Measurements from ENCODE around the gene KRT73. TPM values are rescaled to one million over a fixed set of nuclear protein-coding genes. Genes with fewer than 3 reads are reported as not detected.
A peak's percentile ranks its signal among the peaks of the same experiment; 100 is the strongest.

KRT73 gene
- polyA plus RNA-seq, 3 donors from 2014 or later, result 0.82 to 3.3 TPM; not detected in 1

- peaks cover 0 to 7% (median 4%) of the 10 kb centered on the region in 3 donors for H3K36me3 Mint-ChIP-seq
- DNase-seq, result no peak
- H3K27me3 Mint-ChIP-seq (ENCODE audit: low read depth in 3 of 3), result peaks cover 0 to 10% (median 3%) of the 10 kb centered on the region in 3 donors
- H3K9me3 Mint-ChIP-seq, result no peaks in the 10 kb centered on the region
- H3K27ac Mint-ChIP-seq, result peak overlapping the region in 2 of 6 donors; percentile 29 to 68
- H3K4me3 Mint-ChIP-seq, result no peak overlapping the region
- H3K4me1 Mint-ChIP-seq, result peaks cover 29 to 49% of the 10 kb centered on the region in 2 donors
Observed at GRCh38 chr12:52581066-52581465, 37.3 kb downstream of the KRT73 start.

GRCh38 chr12:52580496-52580895 lies 37.9 kb downstream of the KRT73 start:
- peak overlapping the region in 4 of 6 donors; percentile 9 to 68 (median 60) for H3K27ac Mint-ChIP-seq
- DNase-seq, result no peak

GRCh38 chr12:52579468-52580465 lies 38.6 kb downstream of the KRT73 start:
- Mint-ChIP-seq H3K4me1 (peaks cover 29 to 49% of the 10 kb centered on the region in 2 donors), H3K9me3 (no peaks in the 10 kb centered on the region), H3K36me3 (peaks cover 0 to 4% (median 2%) of the 10 kb centered on the region in 3 donors), H3K27ac (peak overlapping the region in 2 of 6 donors; percentile 16 to 62), H3K27me3 (ENCODE audit: low read depth in 3 of 3) (peaks cover 0 to 10% (median 3%) of the 10 kb centered on the region in 3 donors), H3K4me3 (no peak overlapping the region)
- no peak for DNase-seq

More at GRCh38 chr12:52580496-52580895, 37.9 kb downstream of the KRT73 start:
- Mint-ChIP-seq H3K4me3 (no peak overlapping the region), H3K4me1 (peaks cover 29 to 49% of the 10 kb centered on the region in 2 donors), H3K36me3 (peaks cover 0 to 7% (median 4%) of the 10 kb centered on the region in 3 donors), H3K9me3 (no peaks in the 10 kb centered on the region), H3K27me3 (ENCODE audit: low read depth in 3 of 3) (peaks cover 0 to 10% (median 3%) of the 10 kb centered on the region in 3 donors)

DNA sequence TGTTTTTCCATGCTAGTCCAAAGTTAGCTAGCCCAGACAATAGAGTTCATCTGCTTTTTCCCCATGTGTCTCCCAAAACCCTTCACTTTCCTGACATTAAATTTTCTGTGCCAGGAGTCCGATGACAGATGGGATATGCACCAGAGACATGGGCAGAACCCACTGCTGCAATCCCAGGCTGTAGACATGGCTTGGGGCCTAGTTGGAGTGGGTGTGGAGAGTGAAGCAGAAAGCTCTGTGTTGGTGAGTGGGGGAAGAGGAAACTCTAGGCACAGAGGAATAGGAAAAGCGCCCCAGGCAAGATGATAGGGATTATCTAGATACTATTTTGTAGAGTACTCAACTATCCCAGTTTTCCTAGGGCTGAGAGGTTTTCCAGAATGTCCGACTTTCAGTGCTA lies 39.9 kb downstream of the KRT73 start:
- no peaks in the 10 kb centered on the region for H3K9me3 Mint-ChIP-seq
- H3K4me1 Mint-ChIP-seq, result peaks cover 32 to 49% of the 10 kb centered on the region in 2 donors
- H3K27ac Mint-ChIP-seq, result no peak overlapping the region
- no peak for DNase-seq
- peaks cover 0 to 11% (median 3%) of the 10 kb centered on the region in 3 donors for H3K27me3 Mint-ChIP-seq (ENCODE audit: low read depth in 3 of 3)
- H3K4me3 Mint-ChIP-seq, result no peak overlapping the region
- peaks cover 0 to 4% (median 0%) of the 10 kb centered on the region in 3 donors for H3K36me3 Mint-ChIP-seq

- H3K27me3 Mint-ChIP-seq (ENCODE audit: low read depth in 3 of 3), result peaks cover 0 to 13% (median 9%) of the 10 kb centered on the region in 3 donors
- no peaks in the 10 kb centered on the region for H3K9me3 Mint-ChIP-seq
- H3K36me3 Mint-ChIP-seq, result peaks cover 0 to 4% (median 0%) of the 10 kb centered on the region in 3 donors
- H3K27ac Mint-ChIP-seq, result peak overlapping the region in 1 of 6 donors; percentile 46
- no peak for DNase-seq
- peaks cover 25 to 46% of the 10 kb centered on the region in 2 donors for H3K4me1 Mint-ChIP-seq
- no peak overlapping the region for H3K4me3 Mint-ChIP-seq
Observed at GRCh38 chr12:52577316-52577715, 41.0 kb downstream of the KRT73 start.

- peaks cover 0 to 4% (median 0%) of the 10 kb centered on the region in 3 donors for H3K36me3 Mint-ChIP-seq
- peak overlapping the region in 4 of 6 donors; percentile 19 to 78 (median 76) for H3K27ac Mint-ChIP-seq
- H3K9me3 Mint-ChIP-seq, result no peaks in the 10 kb centered on the region
- H3K27me3 Mint-ChIP-seq (ENCODE audit: low read depth in 3 of 3), result peaks cover 0 to 16% (median 13%) of the 10 kb centered on the region in 3 donors
- H3K4me1 Mint-ChIP-seq, result peaks cover 32 to 52% of the 10 kb centered on the region in 2 donors
- DNase-seq, result peak in 2 of 3 donors; percentile 57 to 62
- H3K4me3 Mint-ChIP-seq, result peak overlapping the region in 4 of 5 donors; percentile 3 to 52 (median 24)
Observed at GRCh38 chr12:52575948-52576347, 42.4 kb downstream of the KRT73 start.

- Mint-ChIP-seq H3K4me1 (peaks cover 33 to 54% of the 10 kb centered on the region in 2 donors), H3K4me3 (peak overlapping the region in 3 of 5 donors; percentile 9 to 37 (median 16)), H3K27me3 (ENCODE audit: low read depth in 3 of 3) (peaks cover 0 to 17% (median 12%) of the 10 kb centered on the region in 3 donors), H3K9me3 (no peaks in the 10 kb centered on the region), H3K27ac (peak overlapping the region in 2 of 6 donors; percentile 75 to 76), H3K36me3 (peaks cover 0 to 4% (median 0%) of the 10 kb centered on the region in 3 donors)
- no peak for DNase-seq
Observed at GRCh38 chr12:52575256-52575655, 43.1 kb downstream of the KRT73 start.

DNA sequence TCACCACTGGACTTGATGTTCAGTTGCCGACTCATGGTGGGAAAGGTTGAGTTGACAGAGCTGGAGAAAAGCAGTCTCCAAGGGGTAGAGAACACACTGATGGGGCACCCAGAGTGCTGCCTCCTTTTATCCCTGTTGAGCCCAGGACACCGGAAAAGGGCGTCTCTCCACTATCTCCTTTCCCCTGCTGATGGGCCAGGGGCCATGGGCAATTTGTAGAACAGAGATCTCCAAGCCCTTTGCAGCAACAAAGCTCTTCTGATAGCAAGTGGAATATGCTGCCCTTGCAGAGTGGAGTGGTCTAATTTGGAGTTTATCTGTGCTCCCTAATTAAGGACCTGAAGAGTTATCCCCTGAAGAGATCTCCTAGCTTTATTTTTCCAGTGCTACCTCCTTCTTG lies 44.6 kb downstream of the KRT73 start, which contains the start of gene KRT74:
TSS of gene KRT74 (minus strand) at position 101 of the 400 bp plus-strand sequence. CDS start at position 35, 66 bp downstream.
- peaks cover 0 to 17% (median 10%) of the 10 kb centered on the region in 3 donors for H3K27me3 Mint-ChIP-seq (ENCODE audit: low read depth in 3 of 3)
- no peak for DNase-seq
- H3K4me1 Mint-ChIP-seq, result peaks cover 39 to 59% of the 10 kb centered on the region in 2 donors
- no peak within 1 kb of the TSS for H3K4me3 Mint-ChIP-seq
- no peaks in the 10 kb centered on the region for H3K9me3 Mint-ChIP-seq
- no peaks in the 10 kb centered on the region for H3K36me3 Mint-ChIP-seq
- peak within 1 kb of the TSS in 4 of 6 donors; percentile 5 to 40 (median 14) for H3K27ac Mint-ChIP-seq

- H3K4me1 Mint-ChIP-seq, result peaks cover 44 to 64% of the 10 kb centered on the region in 2 donors
- DNase-seq, result no peak
- H3K4me3 Mint-ChIP-seq, result no peak overlapping the region
- no peak overlapping the region for H3K27ac Mint-ChIP-seq
- H3K9me3 Mint-ChIP-seq, result no peaks in the 10 kb centered on the region
- peaks cover 0 to 17% (median 10%) of the 10 kb centered on the region in 3 donors for H3K27me3 Mint-ChIP-seq (ENCODE audit: low read depth in 3 of 3)
- H3K36me3 Mint-ChIP-seq, result no peaks in the 10 kb centered on the region
Observed at GRCh38 chr12:52573306-52573705, 45.1 kb downstream of the KRT73 start.

- H3K9me3 Mint-ChIP-seq, result no peaks in the 10 kb centered on the region
- peak overlapping the region in 4 of 6 donors; percentile 66 to 89 (median 85) for H3K27ac Mint-ChIP-seq
- H3K36me3 Mint-ChIP-seq, result no peaks in the 10 kb centered on the region
- peaks cover 14 to 31% (median 27%) of the 10 kb centered on the region in 3 donors for H3K27me3 Mint-ChIP-seq (ENCODE audit: low read depth in 3 of 3)
- peak overlapping the region in 1 of 5 donors; percentile 23 for H3K4me3 Mint-ChIP-seq
- DNase-seq, result no peak
- H3K4me1 Mint-ChIP-seq, result peaks cover 61 to 75% of the 10 kb centered on the region in 2 donors
Observed at GRCh38 chr12:52570511-52570910, 47.8 kb downstream of the KRT73 start.

DNA sequence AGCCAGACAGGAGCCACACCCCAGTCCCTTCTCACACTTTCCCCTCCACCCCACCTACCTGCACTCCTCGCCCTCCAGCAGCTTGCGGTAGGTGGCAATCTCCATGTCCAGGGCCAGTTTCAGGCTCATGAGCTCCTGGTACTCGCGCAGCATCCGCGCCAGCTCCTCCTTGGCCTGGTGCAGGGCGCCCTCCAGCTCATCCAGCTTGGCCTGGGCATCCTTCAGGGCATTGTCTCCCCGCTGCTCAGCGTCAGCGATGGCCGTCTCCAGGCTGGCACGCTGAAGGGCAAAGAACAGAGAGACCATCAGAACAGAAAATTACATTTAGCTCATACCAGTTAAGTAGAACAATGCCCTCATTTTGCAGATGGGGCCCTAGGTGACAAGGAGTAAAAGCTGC lies 50.2 kb downstream of the KRT73 start:
- Mint-ChIP-seq H3K4me3 (peak overlapping the region; percentile 76 to 92 (median 87)), H3K36me3 (no peaks in the 10 kb centered on the region), H3K27me3 (ENCODE audit: low read depth in 3 of 3) (peaks cover 14 to 29% (median 24%) of the 10 kb centered on the region in 3 donors), H3K9me3 (no peaks in the 10 kb centered on the region), H3K27ac (peak overlapping the region; percentile 95 to 100 (median 99)), H3K4me1 (peaks cover 51 to 81% of the 10 kb centered on the region in 2 donors)
- DNase-seq, result no peak

DNA sequence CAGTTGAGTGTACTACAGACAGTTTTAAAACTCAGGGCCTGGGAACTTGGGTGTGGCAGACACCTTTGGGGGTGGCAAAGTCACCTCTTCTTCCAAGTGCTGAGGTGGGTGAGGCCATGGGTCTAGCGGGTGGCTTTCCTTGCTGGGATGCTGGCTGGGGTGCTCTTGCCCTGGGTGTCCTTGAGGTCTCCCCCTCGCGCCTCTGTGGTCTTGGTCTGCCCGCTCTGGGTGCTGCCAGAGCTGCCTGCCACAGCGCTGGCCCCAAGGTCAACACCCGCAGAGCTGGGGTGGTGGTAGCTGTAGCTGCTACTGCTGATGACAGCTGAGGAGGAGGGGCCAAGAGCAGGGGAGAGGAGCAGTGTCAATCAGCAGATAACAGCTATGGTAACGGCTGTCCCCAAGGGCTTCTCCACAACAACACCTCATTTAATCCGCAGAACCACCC lies 51.5 kb downstream of the KRT73 start:
- Mint-ChIP-seq H3K27ac (peak overlapping the region; percentile 95 to 100 (median 99)), H3K4me1 (peaks cover 53 to 83% of the 10 kb centered on the region in 2 donors), H3K27me3 (ENCODE audit: low read depth in 3 of 3) (peaks cover 14 to 24% (median 20%) of the 10 kb centered on the region in 3 donors), H3K36me3 (no peaks in the 10 kb centered on the region), H3K9me3 (no peaks in the 10 kb centered on the region), H3K4me3 (peak overlapping the region; percentile 76 to 92 (median 87))
- peak; percentile 99 for DNase-seq

GRCh38 chr12:52564582-52564981 lies 53.8 kb downstream of the KRT73 start:
- DNase-seq, result no peak
- Mint-ChIP-seq H3K27ac (peak overlapping the region in 5 of 6 donors; percentile 38 to 100 (median 97)), H3K4me1 (peaks cover 60 to 87% of the 10 kb centered on the region in 2 donors), H3K36me3 (no peaks in the 10 kb centered on the region), H3K27me3 (ENCODE audit: low read depth in 3 of 3) (peaks cover 14 to 19% (median 15%) of the 10 kb centered on the region in 3 donors), H3K4me3 (no peak overlapping the region), H3K9me3 (no peaks in the 10 kb centered on the region)

Data from immature natural killer cell (primary cell).